GM21447 (cell line): Measurements from ENCODE around the gene C17orf113.
A peak's percentile ranks its signal among the peaks of the same experiment; 100 is the strongest.
"Not testable (repeated sequence)": the region's sequence is repeated elsewhere in the genome, so short reads cannot be mapped to it uniquely, and the experiment has no call there.

Experiments used
- ATAC-seq: cut with Tn5 transposase; IDR thresholded peaks from one replicate; pipeline ENCODE4 v1.9.1; 2021; ENCODE audit not compliant: unreplicated experiment

C17orf113 gene

DNA sequence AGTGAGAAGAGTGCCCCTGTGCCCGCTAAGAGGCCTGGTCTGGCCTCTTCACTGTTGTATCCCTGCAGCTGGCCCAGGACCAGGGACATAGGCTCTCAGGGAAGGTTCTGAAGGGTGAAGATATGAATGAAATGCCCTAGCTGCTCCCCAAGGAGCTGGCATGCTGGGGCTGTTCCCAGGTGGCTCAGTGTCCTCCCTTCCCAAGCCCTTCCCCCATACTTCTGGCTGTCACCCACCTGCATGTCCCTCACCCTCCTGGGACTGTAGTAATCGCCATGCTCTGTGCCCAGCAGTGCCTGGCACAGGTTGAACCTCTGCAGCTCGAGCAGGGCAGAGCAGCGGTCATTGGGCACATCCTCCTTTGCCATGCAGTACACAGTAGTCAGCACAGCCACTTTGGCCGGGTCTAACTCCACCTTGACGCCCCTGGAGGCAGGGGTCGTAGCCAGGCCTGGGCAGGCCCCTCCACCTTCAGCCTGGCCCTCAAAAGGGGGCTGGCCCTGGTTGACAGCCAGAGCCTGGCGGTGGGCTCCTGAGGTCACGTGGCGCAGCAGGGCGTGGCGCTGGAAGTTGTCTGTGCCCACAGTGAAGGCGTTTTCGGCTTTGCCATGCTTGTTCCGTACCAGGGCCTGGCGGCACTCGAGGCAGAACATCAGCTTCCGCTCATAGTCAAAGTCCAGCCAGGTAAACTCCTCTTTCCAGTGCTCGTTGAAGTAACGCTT lies 7.6 kb downstream of the C17orf113 start:
- ATAC-seq, result no peak

DNA sequence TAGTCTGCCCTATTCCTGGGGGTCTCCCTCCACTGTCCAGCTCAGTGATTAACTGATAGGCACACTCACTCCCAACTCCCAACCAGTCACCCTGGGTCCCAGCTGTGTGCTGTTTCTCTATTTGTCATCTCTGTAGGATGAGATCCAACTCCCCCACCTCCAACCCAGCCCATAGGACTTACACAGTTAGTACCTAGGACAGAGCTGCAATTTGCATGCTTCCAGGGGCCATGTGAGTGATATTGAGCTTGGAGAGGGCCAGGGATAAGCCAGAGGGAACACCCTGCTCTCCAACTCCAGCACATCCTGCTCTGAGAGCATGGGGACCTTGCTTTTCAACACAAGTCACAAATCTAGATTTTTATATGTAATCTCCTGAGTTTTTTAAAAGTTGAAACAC lies 8.8 kb downstream of the C17orf113 start:
- ATAC-seq, result no peak

DNA sequence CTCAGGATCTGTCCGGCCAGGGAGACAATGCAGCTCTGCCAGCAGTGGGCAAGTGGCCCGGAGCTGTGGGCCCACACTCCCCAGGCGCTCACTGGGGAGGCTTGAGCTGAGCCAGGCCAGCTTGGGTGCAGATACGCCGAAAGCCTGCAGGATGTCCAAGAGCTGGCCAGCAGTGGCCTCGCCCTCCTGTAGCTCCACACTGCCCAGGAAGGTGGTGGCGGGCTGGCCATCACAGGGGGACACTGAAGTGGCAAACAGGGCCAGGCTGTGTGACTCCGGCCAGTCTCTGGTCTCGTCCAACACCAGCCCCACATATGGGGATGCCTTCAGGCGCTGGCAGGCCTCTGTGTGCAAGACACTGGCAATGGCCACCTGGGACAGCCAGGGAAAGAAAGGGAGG lies 9.6 kb downstream of the C17orf113 start:
- ATAC-seq, result no peak

DNA sequence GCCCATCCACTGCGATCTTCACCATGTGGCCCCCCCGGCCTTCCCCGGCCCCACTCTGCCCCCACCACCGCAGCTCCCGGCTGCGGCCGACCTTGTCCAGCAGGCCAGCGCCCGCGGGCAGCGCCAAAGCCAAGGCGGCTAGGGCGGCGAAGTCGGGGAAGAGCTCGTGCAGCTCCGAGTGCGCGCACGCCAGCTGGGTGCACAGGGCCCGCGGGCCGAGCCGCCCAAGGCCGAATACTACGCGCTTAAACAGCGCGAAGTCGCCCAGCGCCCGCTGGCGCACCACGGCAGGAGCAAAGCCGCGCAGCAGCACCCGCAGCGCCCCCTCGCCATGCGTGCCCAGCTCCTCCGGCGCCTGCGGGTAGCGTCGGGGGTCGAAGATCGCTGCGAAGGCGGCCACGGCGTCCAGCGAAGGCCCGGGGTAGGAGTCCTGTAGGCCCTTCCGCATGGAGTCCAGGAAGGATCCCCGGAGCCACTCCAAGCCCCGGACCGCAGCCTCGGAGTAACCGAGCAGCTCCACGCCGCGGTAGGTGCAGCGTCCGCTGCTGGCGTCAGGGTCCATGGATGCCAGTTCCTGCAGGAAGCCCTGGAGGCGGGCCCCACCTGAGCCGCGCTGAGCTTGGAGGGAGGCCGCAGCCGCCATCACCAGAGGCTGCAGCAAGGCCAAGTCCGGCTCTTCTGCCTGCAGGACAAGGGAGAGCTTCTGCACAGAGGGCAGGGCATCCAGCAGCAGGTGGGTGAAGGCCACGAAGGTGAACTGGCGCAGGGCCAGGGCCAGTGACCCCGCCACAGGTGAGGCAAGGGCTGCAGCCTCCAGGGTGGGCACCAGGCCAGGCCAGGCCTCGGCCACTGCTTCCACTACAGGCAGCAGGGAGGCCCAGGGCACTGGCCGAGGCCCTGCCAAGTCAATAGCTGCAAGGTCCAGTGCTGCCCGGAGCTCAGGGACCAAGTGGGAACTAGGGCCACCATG lies 10.3 kb downstream of the C17orf113 start:
- no peak for ATAC-seq

DNA sequence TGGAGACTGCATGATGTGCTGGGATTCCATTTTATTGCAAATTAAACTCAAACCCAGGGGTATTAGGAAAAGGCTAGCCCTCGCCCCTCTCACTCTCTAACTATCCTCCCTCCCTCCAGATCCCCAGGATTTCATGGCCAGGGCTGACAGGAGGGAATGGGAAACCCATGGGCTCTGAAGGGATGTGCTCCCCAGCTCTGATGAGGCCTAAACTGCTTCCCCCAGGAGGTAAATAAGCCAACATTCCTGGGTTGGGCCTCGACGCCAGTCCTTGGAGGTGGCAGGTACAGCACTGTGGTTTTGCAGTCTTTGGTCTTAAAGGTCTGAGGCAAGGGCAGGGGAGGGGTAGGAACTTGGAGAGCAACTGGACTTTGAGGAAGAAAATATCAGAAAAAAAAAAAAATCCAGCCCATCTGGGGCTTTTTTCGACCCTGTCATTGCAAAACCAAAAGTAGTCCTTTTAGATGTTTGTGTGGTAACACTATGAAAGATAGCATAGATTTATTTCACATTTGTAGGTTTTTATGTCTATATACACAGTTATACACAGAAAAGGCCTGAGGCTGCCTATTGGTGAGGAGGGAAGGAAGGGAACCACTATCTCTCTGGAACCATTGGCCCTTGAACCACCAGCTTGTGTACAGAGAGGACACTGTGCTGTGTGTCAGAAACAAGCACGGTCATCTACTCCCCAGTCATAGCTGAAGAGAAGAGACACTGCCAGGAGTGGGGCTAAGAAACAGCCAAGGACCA lies 12.0 kb downstream of the C17orf113 start:
- ATAC-seq, result no peak

DNA sequence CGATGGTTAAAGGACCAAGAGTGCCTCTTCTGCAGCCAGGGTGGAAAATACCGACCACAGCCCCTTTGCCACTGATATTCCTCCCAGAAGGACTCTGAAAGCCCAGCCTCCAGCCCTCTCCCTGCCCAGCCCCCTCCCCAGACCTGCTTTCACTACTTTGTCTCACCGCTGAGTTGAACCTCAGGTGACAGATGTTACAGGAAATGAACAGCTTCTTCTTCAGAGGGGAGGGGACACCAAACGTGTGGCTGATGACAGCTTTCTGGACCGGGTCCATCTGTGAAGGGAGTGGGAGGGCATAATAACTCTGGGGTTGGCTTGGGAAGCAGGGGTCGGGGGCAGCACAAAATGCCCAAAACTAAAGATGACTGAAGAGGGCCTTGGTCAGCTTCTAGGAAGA lies 16.3 kb downstream of the C17orf113 start:
- ATAC-seq, result no peak

DNA sequence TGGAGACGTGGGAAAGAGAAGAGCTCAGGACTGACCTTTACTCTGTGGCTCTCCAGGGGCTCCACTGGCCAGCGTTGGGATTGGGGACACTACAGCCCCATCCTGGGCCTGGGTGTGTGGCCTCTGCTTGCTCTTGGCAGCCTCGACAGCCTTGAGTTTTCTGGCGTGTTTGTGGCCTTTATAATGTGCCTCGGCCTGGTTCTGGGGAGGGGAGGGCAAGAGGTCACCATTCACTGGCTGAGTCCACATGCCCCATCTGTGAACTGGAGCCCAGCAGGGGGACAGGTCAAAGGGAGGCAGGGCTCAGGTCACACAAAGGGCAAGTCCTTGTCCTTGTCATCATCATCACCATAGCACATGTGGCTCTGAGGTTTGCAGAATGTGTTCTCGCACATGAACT lies 18.8 kb downstream of the C17orf113 start:
- no peak for ATAC-seq

DNA sequence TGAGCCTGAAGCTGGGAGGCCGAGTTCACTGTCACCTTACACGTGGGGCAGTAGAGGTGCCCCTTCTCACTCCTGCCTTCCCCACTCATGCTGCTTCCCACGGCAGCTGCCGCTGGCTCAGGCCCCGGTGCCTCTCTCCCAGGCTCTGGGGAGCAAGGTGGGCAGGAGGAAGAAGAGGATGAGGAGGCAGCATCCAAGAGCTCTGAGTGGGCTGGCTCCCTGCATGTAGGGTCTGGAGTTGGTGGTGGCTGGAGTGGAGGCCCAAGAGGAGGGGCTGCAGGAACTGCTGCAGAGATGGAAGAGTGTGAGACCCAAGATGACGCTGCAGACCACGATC lies 21.6 kb downstream of the C17orf113 start:
- ATAC-seq, result no peak

DNA sequence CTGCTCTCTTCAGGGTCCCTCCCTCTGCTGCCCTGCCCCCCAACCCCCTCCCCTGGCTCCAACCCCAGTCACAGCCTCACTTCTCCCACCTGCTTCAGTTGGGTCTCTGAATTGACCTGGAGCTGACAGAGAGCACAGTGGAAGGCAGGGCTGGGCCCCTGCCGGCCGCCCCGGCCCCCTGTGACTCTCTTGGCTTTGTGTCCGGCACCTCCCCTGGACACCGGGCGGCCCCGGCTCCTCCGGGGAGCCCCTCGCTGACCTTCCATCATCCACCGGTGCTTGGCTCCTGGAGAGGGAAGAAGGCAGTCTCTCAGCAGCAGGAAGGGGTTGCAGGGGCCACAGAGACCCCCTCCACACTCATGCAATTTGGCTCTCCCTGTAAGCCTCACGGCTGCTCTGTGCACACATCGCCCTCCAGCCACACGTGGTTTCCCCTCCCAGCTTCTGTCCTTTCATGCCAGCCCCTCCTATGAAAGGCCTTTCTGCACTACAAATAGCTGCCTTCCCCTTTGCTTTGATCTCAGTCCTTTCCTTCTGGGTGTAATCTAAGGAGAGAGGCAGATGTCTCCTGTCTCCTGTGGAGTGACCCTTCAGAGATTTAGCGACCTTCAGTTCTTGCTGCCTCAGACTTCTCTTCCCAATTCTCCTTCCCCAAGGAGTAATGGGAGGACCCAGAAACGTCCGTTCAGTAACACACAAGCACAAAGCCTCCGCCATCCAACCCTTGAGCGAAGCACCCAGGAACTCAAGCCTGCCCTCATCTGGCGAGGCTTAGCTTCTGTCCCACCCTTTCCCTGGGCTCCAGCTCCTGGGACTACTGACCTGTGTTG lies 22.2 kb downstream of the C17orf113 start:
- no peak for ATAC-seq

DNA sequence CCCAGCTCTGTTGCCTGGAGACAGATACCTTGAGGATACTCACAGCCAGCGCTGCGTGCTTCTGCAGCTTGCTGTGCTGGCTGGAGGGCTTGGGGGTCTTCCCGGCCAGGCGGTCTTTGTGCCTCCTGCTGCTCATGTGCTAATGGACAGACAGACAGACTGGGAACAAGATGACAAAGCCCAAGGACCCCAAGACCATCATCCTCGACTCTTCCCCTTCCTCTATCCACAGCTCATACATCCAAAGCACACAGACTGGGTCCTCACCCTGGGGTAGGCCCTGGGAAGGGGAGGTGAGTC lies 22.9 kb downstream of the C17orf113 start:
- ATAC-seq, result no peak

DNA sequence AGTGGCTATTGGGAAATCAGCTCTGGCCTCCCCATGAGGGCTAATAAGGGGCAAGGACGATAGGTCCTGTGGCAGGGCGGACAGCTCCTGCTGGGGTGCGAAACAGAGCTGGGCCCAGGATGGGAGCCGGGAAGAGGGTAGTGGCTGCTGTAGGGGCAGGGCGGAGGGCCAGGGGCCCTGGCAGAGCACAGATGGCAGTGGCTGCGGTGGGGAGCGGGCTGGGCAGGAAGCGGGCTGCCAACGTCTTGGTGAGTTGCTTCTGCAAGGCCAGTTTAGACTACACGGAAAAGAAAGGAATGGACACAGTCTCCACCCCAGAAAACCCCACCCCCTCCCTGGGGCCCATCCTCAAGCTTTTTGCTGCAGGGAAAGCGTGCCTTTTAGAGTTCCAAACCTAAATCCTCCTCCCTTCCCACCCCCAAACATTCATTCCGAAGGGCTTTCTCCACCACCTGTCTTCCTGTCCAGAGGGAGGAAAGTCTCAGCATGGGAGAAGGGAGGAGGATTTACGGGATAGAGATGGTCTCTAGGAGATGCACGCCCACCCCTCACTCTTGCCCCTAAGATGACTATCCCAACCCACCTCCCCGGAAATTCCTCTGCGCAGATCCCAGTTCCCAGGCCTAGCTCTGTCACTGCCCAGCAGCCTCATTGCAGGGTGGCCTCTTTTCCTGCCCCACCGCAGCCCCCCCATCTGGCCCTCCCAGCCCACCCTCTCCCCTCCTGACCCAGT lies 23.4 kb downstream of the C17orf113 start:
- ATAC-seq, result no peak

DNA sequence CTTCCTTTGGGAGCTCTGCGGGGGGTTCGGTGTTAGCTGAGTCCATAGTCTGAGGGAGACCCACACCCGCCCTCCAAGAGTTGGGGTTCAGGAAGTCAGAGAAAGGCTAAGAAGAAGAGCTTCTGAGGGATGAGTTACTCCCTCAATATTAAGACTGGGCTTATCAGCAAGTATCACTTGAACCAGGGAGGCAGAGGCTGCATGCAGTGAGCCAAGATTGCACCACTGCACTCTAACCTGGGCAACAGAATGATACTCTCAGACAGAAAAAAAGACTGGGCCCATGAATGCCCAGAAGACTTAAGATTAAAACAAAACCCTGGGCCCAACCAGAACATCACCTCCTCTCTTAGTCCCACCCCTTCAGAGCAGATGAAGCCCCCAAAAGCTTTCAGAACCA lies 24.5 kb downstream of the C17orf113 start:
- ATAC-seq, result no peak

DNA sequence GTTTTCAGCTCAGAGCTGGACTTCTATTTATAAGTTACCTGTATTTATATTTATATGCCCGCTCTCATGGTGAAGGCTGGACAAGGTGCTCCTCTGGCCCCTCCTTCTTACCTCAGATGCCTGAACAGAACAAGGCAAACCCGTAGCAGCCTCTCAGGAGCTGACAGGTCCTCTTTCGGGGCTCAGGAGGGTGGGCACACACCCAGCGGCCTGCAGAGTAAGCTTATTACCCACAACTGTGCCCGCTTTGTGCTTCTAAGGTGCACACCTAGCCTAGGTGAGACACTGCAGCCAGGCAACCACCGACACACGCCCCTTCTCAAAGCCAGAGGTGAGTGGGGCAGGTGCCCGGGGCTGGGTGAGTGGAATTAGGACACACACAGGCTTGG lies 25.2 kb downstream of the C17orf113 start:
- ATAC-seq, result no peak

DNA sequence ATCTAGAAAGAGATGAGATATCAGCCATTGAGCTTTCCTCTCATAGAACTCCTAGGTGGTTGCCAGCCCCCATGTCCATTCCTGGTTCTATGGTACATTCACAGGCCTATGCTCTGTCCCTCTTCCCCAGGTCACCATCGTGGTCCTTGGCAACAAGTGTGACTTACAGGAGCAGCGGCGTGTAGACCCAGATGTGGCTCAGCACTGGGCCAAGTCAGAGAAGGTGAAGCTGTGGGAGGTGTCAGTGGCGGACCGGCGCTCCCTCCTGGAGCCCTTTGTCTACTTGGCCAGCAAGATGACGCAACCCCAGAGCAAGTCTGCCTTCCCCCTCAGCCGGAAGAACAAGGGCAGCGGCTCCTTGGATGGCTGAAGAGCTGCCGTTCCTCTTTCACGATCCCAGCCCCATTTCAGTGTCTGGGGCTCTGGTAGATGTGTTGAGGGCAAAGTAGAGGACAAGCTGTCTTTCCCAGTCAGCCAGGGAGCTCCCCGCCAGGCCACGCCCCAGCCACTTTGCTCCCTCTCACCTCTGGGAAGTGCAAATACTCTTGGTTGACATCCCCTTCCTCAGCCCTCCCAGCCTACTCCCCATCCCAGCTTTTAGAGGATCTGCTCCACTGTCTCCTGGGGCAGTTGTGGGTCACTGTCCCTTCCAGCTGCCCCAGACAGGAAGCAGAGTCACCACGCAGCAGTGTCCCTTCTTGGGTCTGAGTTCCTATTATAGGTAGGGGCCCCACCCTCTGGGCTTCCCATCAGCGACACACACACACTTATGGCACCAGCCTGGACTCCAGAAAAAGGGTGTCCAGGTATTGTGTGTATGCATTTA lies 26.7 kb downstream of the C17orf113 start:
- ATAC-seq, result no peak

DNA sequence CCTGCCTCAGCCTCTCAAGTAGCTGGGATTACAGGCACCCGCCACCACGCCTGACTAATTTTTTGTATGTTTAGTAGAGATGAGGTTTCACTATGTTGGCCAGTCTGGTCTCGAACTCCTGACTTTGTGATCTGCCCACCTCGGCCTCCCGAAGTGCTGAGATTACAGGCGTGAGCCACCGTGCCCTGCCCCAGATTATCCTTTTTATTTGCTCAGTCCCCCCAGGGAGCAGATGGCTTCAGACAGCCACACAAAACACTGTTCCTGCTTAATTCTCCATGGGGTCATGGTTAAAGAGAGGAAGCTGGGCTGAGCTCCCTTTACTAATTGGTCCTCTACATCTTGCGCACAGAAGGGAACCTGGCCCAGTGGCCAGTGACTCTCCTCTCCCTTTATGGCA lies 29.6 kb downstream of the C17orf113 start:
- ATAC-seq, result not testable (repeated sequence)

DNA sequence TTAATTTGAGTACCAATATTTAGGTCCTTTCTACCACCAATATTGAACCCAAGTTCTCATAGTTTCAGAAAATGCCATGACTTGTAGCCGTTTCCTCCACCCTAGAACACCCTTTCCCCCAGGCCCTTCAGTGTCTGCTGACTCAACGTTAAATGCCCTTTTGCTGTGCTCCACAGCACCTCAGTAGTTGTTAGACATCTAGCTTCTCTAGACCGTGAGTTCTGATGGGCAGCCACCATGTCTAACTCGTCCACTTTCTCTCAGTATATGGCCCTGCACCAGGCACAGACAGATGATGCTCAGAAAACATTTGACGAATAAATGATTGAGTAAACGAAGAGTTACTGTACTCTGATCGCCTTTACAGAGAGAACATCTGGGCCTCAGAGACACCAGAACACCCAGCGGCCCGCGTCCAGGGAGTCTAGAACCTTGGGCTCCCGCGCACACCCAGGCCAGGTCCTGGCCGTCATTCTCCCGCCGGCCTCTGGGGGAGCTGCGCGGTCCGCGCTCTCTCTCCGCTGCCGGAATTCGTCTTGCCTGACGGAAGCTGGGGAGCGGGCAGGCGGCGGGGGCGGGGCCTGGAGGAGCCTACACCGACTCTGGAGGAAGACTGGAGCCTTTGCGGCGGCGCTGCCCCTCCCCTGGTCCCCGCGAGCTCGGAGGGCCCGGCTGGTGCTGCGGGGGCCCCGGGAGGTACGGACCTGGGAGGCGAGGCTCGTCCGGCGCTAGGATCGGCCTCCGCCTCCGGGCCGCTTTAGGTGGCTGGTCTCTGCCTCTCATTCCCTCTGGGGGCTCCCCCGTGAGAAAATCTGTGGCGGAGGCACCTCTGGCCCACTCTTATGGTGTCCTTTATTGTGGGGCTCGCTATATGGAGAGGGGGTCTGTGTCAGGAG lies 30.6 kb downstream of the C17orf113 start, which contains the start of gene NKIRAS2:
TSS of gene NKIRAS2 (plus strand) at position 582 of the 896 bp plus-strand sequence. CDS start 1,488 bp downstream, outside the sequence.
- ATAC-seq, result peak; percentile 47

DNA sequence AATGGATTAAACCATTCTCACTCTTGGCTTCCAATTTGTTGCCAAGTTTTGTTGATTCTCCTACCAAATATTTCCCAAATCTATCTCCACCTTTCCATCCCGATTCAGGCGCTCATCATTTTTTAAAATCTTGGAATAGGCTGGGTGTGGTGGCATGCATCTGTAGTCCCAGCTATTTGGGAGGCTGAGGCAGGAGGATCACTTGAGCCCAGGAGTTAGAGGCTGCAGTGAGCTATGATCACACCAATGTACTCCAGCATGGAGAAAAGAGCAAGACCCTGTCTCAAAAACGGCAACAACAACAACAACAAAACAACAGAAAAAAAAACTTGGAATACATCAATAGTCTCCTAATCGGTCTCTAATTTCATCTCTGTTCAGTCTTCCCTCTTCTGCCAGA lies 31.4 kb downstream of the C17orf113 start:
- ATAC-seq, result no peak

DNA sequence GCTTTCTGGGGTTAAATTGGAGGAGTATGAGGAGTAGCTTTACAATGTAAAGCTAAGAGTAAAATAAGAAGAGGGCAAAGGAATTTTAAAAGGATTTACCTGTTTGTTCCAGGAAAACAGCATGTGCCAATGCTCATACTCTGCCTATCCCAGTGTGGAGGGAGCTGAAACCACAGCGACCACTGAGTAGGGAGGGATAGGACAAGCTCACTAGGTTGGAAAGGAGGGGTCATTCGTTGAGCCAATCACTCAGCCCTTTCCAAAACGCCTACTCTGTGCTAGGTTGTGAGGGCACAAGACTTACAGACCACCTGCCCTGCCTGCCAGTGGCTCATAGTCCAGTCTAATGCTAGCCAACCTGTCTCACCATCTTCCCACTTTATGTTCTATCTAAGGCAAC lies 32.1 kb downstream of the C17orf113 start:
- no peak for ATAC-seq
